HEK293 (cell line): Measurements from ENCODE around the gene ATP2B3.

Experiments used
- HOXC10 ChIP-seq: sonication (generic); formaldehyde crosslinking; IDR thresholded peaks from 2 replicates; pipeline ENCODE4 v1.8.1; 2023; ENCODE audit warnings: mild to moderate bottlenecking, missing genetic modification reagents
- REST ChIP-seq: fragments of 450-650 bp; formaldehyde crosslinking; IDR thresholded peaks from 2 replicates; pipeline ENCODE4 v1.5.1; 2016; ENCODE audit warnings: missing biosample characterization, missing genetic modification characterization
- ZNF133 ChIP-seq: fragments of 450-650 bp; formaldehyde crosslinking; IDR thresholded peaks from 2 replicates; pipeline ENCODE4 v1.5.1; 2016; ENCODE audit warnings: missing biosample characterization, missing genetic modification characterization
- ZNF510 ChIP-seq: fragments of 450-650 bp; formaldehyde crosslinking; IDR thresholded peaks from 2 replicates; pipeline ENCODE4 v1.5.1; 2018; ENCODE audit warnings: mild to moderate bottlenecking, missing genetic modification characterization, missing biosample characterization; ENCODE audit not compliant: insufficient replicate concordance
- ZNF610 ChIP-seq: fragments of 450-650 bp; formaldehyde crosslinking; IDR thresholded peaks from 2 replicates; pipeline ENCODE4 v1.5.1; 2016; ENCODE audit warnings: missing biosample characterization, missing genetic modification characterization, borderline replicate concordance

GRCh38 chrX:153611298-153612095 lies 94.1 kb downstream of the ATP2B3 start:
- TF ChIP-seq ZNF510 (tag by site-specific recombination) (no peak), HOXC10 (CRISPR knock-in tag) (no peak), ZNF133 (no peak), REST (no peak), ZNF610 (tag by site-specific recombination) (no peak)
